GM12878 (cell line): ENCODE measurements around the gene DEXI. TPM values are rescaled to one million over a fixed set of nuclear protein-coding genes. Genes with fewer than 3 reads are reported as not detected.

Source experiments
- ATAC-seq: fragments of 200-7000 bp; cut with Tn5 transposase; 3 replicates; pipeline ENCODE4 v1.9.1; 2020; ENCODE audit warnings: mild to moderate bottlenecking, moderate library complexity
- BruUV-seq: library from RNA; stranded (reverse); fragments of 400-500 nt; replicated peaks from 2 replicates; lab custom pipeline; 2021; lab: Mats Ljungman, UMichigan
- CTCF ChIA-PET: fragments of 300-600 bp; sonication (Branson Sonifier 250); formaldehyde crosslinking; extraction: SDS; loops from one replicate; lab custom pipeline; 2021; ENCODE audit warnings: inconsistent platforms; lab: Yijun Ruan, JAX
- POLR2A ChIA-PET: fragments of 350-600 bp; formaldehyde crosslinking; extraction: SDS; loops from one replicate; lab custom pipeline; 2021; ENCODE audit warnings: inconsistent platforms; lab: Charles Lee
- RAD21 ChIA-PET: fragments of 300-600 bp; sonication (Branson Sonifier 250); formaldehyde crosslinking; loops from one replicate; lab custom pipeline; 2023; ENCODE audit warnings: antibody characterized with exemption; ENCODE audit not compliant: unreplicated experiment; lab: Charles Lee
- SMC1A ChIA-PET: fragments of 300-600 bp; sonication (Branson Sonifier 250); formaldehyde crosslinking; loops from one replicate; lab custom pipeline; 2023; ENCODE audit not compliant: unreplicated experiment, uncharacterized antibody; lab: Charles Lee
- DNase-seq: peaks from one replicate; pipeline ENCODE4 v3.0.0-alpha.2; 2011; ENCODE audit warnings: low read depth, low spot score
- FAIRE-seq: peaks from 3 replicates; lab custom pipeline; 2011; peaks lifted over from hg19 to GRCh38; lab: Jason Lieb, UNC
- H2AFZ ChIP-seq: 2 replicates; pipeline ENCODE4 v1.6.0; 2011; ENCODE audit warnings: low read depth, low read length, control low read depth; ENCODE audit not compliant: control insufficient read depth
- H3K27ac ChIP-seq: 2 replicates; pipeline ENCODE4 v1.5.1; 2011; ENCODE audit warnings: control low read depth; ENCODE audit not compliant: control insufficient read depth, insufficient read depth
- H3K27me3 ChIP-seq, 2 experiments: replicated peaks in 1 of 2; 2 replicates each; pipeline versions ENCODE4 v1.6.0 to v1.6.1; 2011; ENCODE audit warnings: low read length in 1 of 2; ENCODE audit not compliant: control insufficient read depth in 2 of 2, insufficient read depth in 2 of 2
- H3K36me3 ChIP-seq, 2 experiments: 2 replicates each; pipeline ENCODE4 v1.5.1; 2011; ENCODE audit warnings: low read length in 1 of 2; ENCODE audit not compliant: control insufficient read depth in 2 of 2, insufficient read depth in 2 of 2
- H3K4me1 ChIP-seq: 2 replicates; pipeline ENCODE4 v1.6.1; 2011; ENCODE audit warnings: mild to moderate bottlenecking, low read length, moderate library complexity, mixed read lengths; ENCODE audit not compliant: control insufficient read depth, insufficient read depth
- H3K4me2 ChIP-seq: 2 replicates; pipeline ENCODE4 v1.6.0; 2011; ENCODE audit warnings: control low read depth; ENCODE audit not compliant: control insufficient read depth, insufficient read depth
- H3K4me3 ChIP-seq: fragments of 200-600 bp; sonication (generic); 2 replicates; pipeline ENCODE4 v1.5.1; 2016
- H3K79me2 ChIP-seq: 2 replicates; pipeline ENCODE4 v1.6.0; 2011; ENCODE audit warnings: low read length; ENCODE audit not compliant: control insufficient read depth, insufficient read depth
- H3K9ac ChIP-seq: 2 replicates; pipeline ENCODE4 v1.8.0; 2011; ENCODE audit warnings: low read length, control low read depth, mixed read lengths; ENCODE audit not compliant: control insufficient read depth, insufficient read depth
- H3K9me3 ChIP-seq: replicated peaks from 3 replicates; pipeline ENCODE4 v1.5.1; 2011; ENCODE audit warnings: mild to moderate bottlenecking, low read length; ENCODE audit not compliant: control insufficient read depth, insufficient read depth
- H4K20me1 ChIP-seq: 2 replicates; pipeline ENCODE4 v1.6.0; 2011; ENCODE audit not compliant: control insufficient read depth, insufficient read depth
- CREB1 ChIP-seq: IDR thresholded peaks from 2 replicates; pipeline ENCODE4 v1.6.1; 2012; ENCODE audit warnings: low read depth, mild to moderate bottlenecking, inconsistent platforms
- EGR1 ChIP-seq, 2 experiments: IDR thresholded peaks; 1 replicate in 1 of 2; 2 replicates in 1 of 2; pipeline ENCODE4 v1.6.1; 2011 to 2012; ENCODE audit warnings: low read depth in 2 of 2, low read length in 2 of 2, borderline replicate concordance in 1 of 2, mild to moderate bottlenecking in 1 of 2, moderate library complexity in 1 of 2
- ESRRA ChIP-seq: IDR thresholded peaks from 2 replicates; pipeline ENCODE4 v1.6.1; 2012; ENCODE audit warnings: mild to moderate bottlenecking, low read length, improper control_type of control experiment
- HCFC1 ChIP-seq: fragments of 150-350 bp; IDR thresholded peaks from 2 replicates; pipeline ENCODE4 v1.6.1; 2014; ENCODE audit warnings: low read length
- IRF3 ChIP-seq: fragments of 450-650 bp; IDR thresholded peaks from 2 replicates; pipeline ENCODE4 v1.6.1; 2014; ENCODE audit warnings: mild to moderate bottlenecking
- SMAD1 ChIP-seq: fragments of 450-650 bp; IDR thresholded peaks from 2 replicates; pipeline ENCODE4 v1.6.1; 2018; ENCODE audit warnings: mild to moderate bottlenecking, low read depth; ENCODE audit not compliant: partially characterized antibody
- SPI1 ChIP-seq: IDR thresholded peaks from 2 replicates; pipeline ENCODE4 v1.6.1; 2011; ENCODE audit warnings: low read depth, mild to moderate bottlenecking, low read length, moderate library complexity, borderline replicate concordance; ENCODE audit not compliant: insufficient read depth
- STAT1 ChIP-seq: fragments of 450-650 bp; conservative IDR thresholded peaks from 2 replicates; pipeline ENCODE4 v1.6.1; 2014; ENCODE audit warnings: antibody characterized with exemption, mild to moderate bottlenecking
- TARDBP ChIP-seq: IDR thresholded peaks from 2 replicates; pipeline ENCODE4 v1.6.1; 2016; ENCODE audit warnings: borderline replicate concordance
- TBL1XR1 ChIP-seq: IDR thresholded peaks from 2 replicates; pipeline ENCODE4 v1.6.1; 2012; ENCODE audit warnings: low read depth, low read length, improper control_type of control experiment
- YY1 ChIP-seq: IDR thresholded peaks from 2 replicates; pipeline ENCODE4 v1.6.1; 2011; ENCODE audit warnings: low read depth, mild to moderate bottlenecking, low read length
- ZNF274 ChIP-seq: IDR thresholded peaks from one replicate; pipeline ENCODE4 v1.8.0; 2011; ENCODE audit not compliant: insufficient read length, insufficient read depth
- WGBS: methylation state at CpG from one replicate; pipeline ENCODE4 v1.1.6; 2016; ENCODE audit warnings: low lambda C conversion rate; ENCODE audit not compliant: insufficient replicate concordance, insufficient coverage; ENCODE audit errors: missing lambda C conversion rate; 5-methylcytosine and 5-hydroxymethylcytosine counted together
- in situ Hi-C: fragments of 300-500 bp; cut with MboI; formaldehyde crosslinking; loops from 9 replicates; pipeline ENCODE4 v1.14.3; 2018; ENCODE audit warnings: mixed read lengths
- intact Hi-C: fragments of 100-400 bp; cut with micrococcal nuclease; formaldehyde crosslinking; loops from one replicate; pipeline ENCODE4 v1.14.2; 2022; ENCODE audit not compliant: unreplicated experiment
- polyA plus RNA-seq, 11 experiments: library from polyadenylated mRNA; depleted of rRNA in 4 of 11; unstranded in 6 of 11; stranded (reverse) in 5 of 11; fragments of >200 nt; fragmentation: Nextera tagmentation in 4 of 11; fragmentation: Illumina TruSeq in 1 of 11; extraction: Ambion mirVana in 4 of 11; extraction: Trizol in 1 of 11; gene quantifications; 1 replicate in 1 of 11; 2 replicates in 10 of 11; pipeline versions ENCODE4 v1.2.1 to v1.2.3, GENCODE V29; 2011 to 2016; ENCODE audit warnings: inconsistent platforms in 2 of 11, missing spikeins in 2 of 11, low read depth in 1 of 11
- total RNA-seq, 4 experiments: library from RNA; depleted of rRNA in 3 of 4; stranded (reverse); fragments of >200 nt in 3 of 4; fragmentation: Illumina TruSeq in 1 of 4; extraction: Trizol in 1 of 4; gene quantifications; 2 replicates each; pipeline versions ENCODE4 v1.2.1 to v1.2.3, GENCODE V29; 2013 to 2021

Gene DEXI
- total and polyA plus RNA-seq, 10 of the 15 experiments (the other 5 are each of a cell fraction or from before 2014, with no cell fraction given) = 1.4 to 26.3 (median 18.4) TPM

- CTCF ChIA-PET = interaction anchor here (0.9 to 3.1 kb wide), 3 partner anchors 26 to 408 kb away, joined by 3 to 13 read pairs (median 4); no protein-coding TSS in a partner anchor
- H3K79me2 ChIP-seq = no peaks in the 10 kb centered on the region
- no peak for TF ChIP-seq SMAD1
- no peak for TF ChIP-seq STAT1
- no peak for TF ChIP-seq ZNF274
- TF ChIP-seq TBL1XR1 = no peak
- TF ChIP-seq YY1 = no peak
- no peak for TF ChIP-seq TARDBP
- TF ChIP-seq EGR1 (IDR thresholded peaks at IDR 0.05; ENCODE audit: borderline replicate concordance in 1 of 2, low read depth in 2 of 2, low read length in 2 of 2) = no peak
- no peak for TF ChIP-seq IRF3
- no peak for TF ChIP-seq SPI1
- TF ChIP-seq ESRRA = no peak
- TF ChIP-seq HCFC1 = no peak
- TF ChIP-seq CREB1 = no peak
- WGBS = 96% methylated on average over 10 of the region's 10 CpGs
- H2AFZ ChIP-seq = no peak overlapping the region
- intact Hi-C loops (no loop called here), in situ Hi-C loops (no loop called here)
- no peaks in the 10 kb centered on the region for H3K9me3 ChIP-seq
- no peak for DNase-seq
- H3K4me1 ChIP-seq = peaks cover 5% of the 10 kb centered on the region
- H3K27me3 ChIP-seq = no peaks in the 10 kb centered on the region
- no peak overlapping the region for H3K4me3 ChIP-seq
- no peak overlapping the region for H3K9ac ChIP-seq
- H3K27ac ChIP-seq = no peak overlapping the region
- FAIRE-seq = no peak
- RAD21 ChIA-PET = no interaction called here
- POLR2A ChIA-PET = interaction anchor here (1.3 to 2.8 kb wide), 2 partner anchors 11 to 150 kb away, joined by 3 to 10 read pairs; no protein-coding TSS in a partner anchor
- no peak overlapping the region for H3K4me2 ChIP-seq
- no peaks in the 10 kb centered on the region for H4K20me1 ChIP-seq
- no TSS peak for BruUV-seq
- ATAC-seq = no peak
- SMC1A ChIA-PET = interaction anchor here (1.5 kb wide), 1 partner anchor 47 kb away, joined by 3 read pairs; no protein-coding TSS in a partner anchor
- H3K36me3 ChIP-seq = peaks cover 39 to 41% of the 10 kb centered on the region in 2 experiments
Measured at GRCh38 chr16:10923146-10923649, 19.1 kb downstream of the DEXI start.
